ENCODE measurements around the gene GPAT3.
"Not testable (repeated sequence)": the region's sequence is repeated elsewhere in the genome, so short reads cannot be mapped to it uniquely, and the experiment has no call there.

DNA sequence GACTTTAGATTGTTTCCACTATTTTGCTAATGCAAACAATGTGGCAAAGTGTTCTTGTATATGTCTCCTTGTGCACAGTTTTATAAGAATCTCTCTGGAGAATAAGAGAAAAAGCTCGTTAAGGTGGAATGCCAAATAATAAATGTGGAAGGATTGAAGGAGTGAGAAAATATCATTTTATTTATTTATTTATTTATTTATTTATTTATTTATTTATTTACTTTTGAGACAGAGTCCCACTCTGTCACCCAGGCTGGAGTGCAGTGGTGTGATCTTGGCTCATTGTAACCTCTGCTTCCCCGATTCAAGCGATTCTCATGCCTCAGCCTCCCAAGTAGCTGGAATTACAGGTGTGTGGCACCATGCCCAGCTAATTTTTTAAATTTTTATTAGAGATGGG lies 40.3 kb downstream of the GPAT3 start:
- TF ChIP-seq, protein P1, sequence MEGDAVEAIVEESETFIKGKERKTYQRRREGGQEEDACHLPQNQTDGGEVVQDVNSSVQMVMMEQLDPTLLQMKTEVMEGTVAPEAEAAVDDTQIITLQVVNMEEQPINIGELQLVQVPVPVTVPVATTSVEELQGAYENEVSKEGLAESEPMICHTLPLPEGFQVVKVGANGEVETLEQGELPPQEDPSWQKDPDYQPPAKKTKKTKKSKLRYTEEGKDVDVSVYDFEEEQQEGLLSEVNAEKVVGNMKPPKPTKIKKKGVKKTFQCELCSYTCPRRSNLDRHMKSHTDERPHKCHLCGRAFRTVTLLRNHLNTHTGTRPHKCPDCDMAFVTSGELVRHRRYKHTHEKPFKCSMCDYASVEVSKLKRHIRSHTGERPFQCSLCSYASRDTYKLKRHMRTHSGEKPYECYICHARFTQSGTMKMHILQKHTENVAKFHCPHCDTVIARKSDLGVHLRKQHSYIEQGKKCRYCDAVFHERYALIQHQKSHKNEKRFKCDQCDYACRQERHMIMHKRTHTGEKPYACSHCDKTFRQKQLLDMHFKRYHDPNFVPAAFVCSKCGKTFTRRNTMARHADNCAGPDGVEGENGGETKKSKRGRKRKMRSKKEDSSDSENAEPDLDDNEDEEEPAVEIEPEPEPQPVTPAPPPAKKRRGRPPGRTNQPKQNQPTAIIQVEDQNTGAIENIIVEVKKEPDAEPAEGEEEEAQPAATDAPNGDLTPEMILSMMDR (IDR thresholded peaks at IDR 0.05; ENCODE audit: low read depth, low read length, poor library complexity, severe bottlenecking) = not testable (repeated sequence)
- TF ChIP-seq EZH2phosphoT487 (IDR thresholded peaks at IDR 0.05; ENCODE audit: borderline replicate concordance, low read length) = not testable (repeated sequence)
